Activated B cell treated with CpG ODN at 0.5 μM for 24 hours (primary cell): ENCODE data around the gene SEH1L. TPM values are rescaled to one million over a fixed set of nuclear protein-coding genes. Genes with fewer than 3 reads are reported as not detected.

Experiments used
- ATAC-seq: fragments of 200-7000 bp; cut with Tn5 transposase; one replicate; pipeline ENCODE4 v1.10.0; 2021; ENCODE audit warnings: low read depth, mild to moderate bottlenecking, moderate library complexity
- CTCF ChIA-PET: fragments of 350-600 bp; sonication (Branson Sonifier 250); formaldehyde crosslinking; loops from one replicate; lab custom pipeline; 2021; ENCODE audit warnings: antibody characterized with exemption; lab: Charles Lee
- POLR2A ChIA-PET: fragments of 350-600 bp; sonication (Branson Sonifier 250); formaldehyde crosslinking; loops from one replicate; lab custom pipeline; 2021; ENCODE audit warnings: antibody characterized with exemption; lab: Charles Lee
- DNase-seq: peaks from one replicate; pipeline ENCODE4 v3.0.0; 2022
- H3K27ac Mint-ChIP-seq: one replicate; pipeline ENCODE4 v1.8.0; 2020; ENCODE audit warnings: mixed read lengths
- H3K27me3 Mint-ChIP-seq: one replicate; pipeline ENCODE4 v1.8.0; 2021; ENCODE audit warnings: mixed read lengths
- H3K36me3 Mint-ChIP-seq: one replicate; pipeline ENCODE4 v1.8.0; 2021; ENCODE audit warnings: low read depth, mixed read lengths
- H3K4me1 Mint-ChIP-seq: one replicate; pipeline ENCODE4 v1.8.0; 2021; ENCODE audit warnings: mixed read lengths
- H3K4me3 Mint-ChIP-seq: one replicate; pipeline ENCODE4 v1.8.0; 2020; ENCODE audit warnings: mild to moderate bottlenecking, mixed read lengths
- H3K9me3 Mint-ChIP-seq: one replicate; pipeline ENCODE4 v1.8.0; 2020; ENCODE audit warnings: mixed read lengths
- intact Hi-C: fragments of 100-400 bp; cut with micrococcal nuclease; formaldehyde crosslinking; loops from one replicate; pipeline ENCODE4 v1.15.1; 2024
- total RNA-seq: library from RNA; stranded (reverse); gene quantifications from 2 replicates; pipeline ENCODE4 v1.2.3, GENCODE V29; 2022
- TF ChIP-seq, protein P1 (sequence below): fragments of 200-600 bp; IDR thresholded peaks from one replicate; pipeline ENCODE4 v1.8.0; 2022; ENCODE audit warnings: antibody characterized with exemption, mild to moderate bottlenecking

The SEH1L gene
- total RNA-seq, 1 donor from 2014 or later, result 79.3 TPM

DNA sequence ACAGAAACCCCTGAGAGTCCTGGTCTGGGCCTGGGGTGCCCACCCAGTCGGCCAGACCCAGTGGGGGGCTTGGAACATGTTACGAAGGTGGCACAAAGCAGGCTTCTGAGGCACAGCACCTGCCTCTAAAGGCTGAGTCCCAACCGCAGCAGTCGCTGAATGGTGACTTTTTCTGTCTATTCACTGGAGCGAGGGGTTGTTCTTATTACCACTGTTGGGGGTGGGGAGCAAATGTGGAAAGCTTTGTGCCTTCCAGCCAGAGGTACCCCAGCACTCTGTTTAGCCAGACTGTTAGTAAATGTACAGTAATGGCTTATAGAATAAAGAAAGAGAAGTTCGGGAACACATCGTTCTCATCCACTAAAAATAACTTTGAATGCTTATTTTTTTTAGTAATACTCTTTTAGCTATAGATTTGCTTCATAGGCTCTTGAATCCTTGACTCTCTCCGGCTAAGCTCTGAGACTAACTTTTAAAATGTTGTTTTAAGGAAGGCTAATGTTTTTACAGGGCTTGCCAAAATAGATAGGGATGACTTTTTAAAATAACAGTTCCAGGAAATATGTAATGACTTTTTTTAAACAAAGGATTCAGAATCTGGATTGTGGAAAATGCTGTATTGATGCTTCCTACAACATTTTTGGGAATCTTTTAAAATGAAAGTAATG, 40.4 kb upstream of the SEH1L start:
- no peaks in the 10 kb centered on the region for H3K9me3 Mint-ChIP-seq
- peaks cover 4% of the 10 kb centered on the region for H3K4me1 Mint-ChIP-seq
- H3K4me3 Mint-ChIP-seq, result no peak overlapping the region
- ChIA-PET CTCF (interaction anchor here (1.5 kb wide), 1 partner anchor 14 kb away, joined by 5 read pairs; no protein-coding TSS in a partner anchor), POLR2A (no interaction called here)
- peaks cover 9% of the 10 kb centered on the region for H3K27me3 Mint-ChIP-seq
- intact Hi-C loops, result no loop called here
- no peak for ATAC-seq
- H3K36me3 Mint-ChIP-seq, result no peaks in the 10 kb centered on the region
- H3K27ac Mint-ChIP-seq, result no peak overlapping the region
- TF ChIP-seq, protein P1, sequence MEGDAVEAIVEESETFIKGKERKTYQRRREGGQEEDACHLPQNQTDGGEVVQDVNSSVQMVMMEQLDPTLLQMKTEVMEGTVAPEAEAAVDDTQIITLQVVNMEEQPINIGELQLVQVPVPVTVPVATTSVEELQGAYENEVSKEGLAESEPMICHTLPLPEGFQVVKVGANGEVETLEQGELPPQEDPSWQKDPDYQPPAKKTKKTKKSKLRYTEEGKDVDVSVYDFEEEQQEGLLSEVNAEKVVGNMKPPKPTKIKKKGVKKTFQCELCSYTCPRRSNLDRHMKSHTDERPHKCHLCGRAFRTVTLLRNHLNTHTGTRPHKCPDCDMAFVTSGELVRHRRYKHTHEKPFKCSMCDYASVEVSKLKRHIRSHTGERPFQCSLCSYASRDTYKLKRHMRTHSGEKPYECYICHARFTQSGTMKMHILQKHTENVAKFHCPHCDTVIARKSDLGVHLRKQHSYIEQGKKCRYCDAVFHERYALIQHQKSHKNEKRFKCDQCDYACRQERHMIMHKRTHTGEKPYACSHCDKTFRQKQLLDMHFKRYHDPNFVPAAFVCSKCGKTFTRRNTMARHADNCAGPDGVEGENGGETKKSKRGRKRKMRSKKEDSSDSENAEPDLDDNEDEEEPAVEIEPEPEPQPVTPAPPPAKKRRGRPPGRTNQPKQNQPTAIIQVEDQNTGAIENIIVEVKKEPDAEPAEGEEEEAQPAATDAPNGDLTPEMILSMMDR, result no peak
- no peak for DNase-seq

DNA sequence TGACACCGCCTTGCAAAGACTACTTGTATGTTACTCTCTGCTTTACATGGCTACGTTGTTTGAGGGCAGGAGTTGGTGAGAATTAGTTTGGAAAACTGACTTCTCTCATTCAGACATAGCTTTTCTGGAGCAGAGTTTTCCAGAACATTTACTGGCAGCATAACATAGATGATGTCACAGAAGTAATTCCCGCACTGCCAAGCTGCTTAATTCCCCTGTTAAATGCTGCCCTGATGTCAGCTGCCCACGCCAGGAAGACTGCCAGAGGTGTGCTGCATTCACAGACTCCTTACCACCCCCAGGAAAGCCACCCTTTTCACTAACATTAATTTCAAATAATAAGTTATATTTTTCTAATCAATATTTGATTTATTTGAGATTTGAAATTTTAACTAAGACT, 39.1 kb upstream of the SEH1L start:
- CTCF ChIA-PET, result no interaction called here
- POLR2A ChIA-PET, result no interaction called here
- TF ChIP-seq, protein P1, result no peak
- DNase-seq (no peak), ATAC-seq (no peak)
- Mint-ChIP-seq H3K36me3 (no peaks in the 10 kb centered on the region), H3K9me3 (no peaks in the 10 kb centered on the region), H3K4me3 (no peak overlapping the region), H3K27ac (no peak overlapping the region), H3K27me3 (peaks cover 7% of the 10 kb centered on the region), H3K4me1 (peaks cover 4% of the 10 kb centered on the region)
- intact Hi-C loops, result no loop called here

DNA sequence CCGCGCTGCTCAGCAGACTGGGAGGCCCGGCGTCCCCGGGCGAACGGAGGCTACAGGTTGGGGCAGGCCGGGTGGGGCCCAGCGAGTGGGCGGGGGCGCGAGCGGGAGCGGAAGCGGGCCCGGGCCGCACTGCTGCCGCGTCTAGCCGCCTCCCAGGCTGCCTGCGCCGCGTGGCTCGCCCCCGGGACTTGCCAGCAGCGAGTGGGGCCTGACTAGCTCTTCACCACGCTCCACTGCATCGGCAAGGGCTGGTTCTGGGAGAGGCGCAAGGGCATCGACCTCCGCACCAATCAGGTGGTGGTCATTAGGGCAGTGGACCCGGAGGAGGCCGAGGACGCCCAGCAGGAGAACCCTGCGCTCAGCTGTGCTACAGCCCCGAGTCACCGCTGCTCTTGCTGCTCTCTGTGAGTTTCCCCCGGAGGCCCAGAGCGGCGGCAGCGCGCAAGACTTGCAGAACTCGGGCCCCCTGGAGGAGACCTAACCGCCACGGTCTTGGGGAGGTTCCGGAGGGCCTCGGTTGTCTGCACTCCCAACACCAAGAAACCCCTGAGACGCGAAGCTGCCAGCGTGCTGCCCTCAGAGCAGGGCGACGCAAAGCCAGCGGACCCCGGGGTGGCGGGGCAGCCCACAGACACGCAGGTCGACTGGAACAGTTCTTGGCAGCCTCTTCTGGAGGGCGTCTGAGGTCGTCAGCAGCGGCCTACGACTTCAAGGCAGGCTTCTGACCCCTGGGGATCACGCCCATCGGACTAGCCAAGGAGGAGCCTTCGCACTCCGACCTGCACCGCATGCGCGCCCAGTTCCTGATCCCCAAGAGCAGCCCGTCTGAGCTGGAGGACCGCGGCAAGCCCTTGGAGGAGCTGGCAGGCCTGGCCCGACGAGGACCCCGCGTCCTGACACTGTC, 36.5 kb upstream of the SEH1L start:
- ATAC-seq (peak; percentile 93), DNase-seq (peak; percentile 59)
- CTCF ChIA-PET, result interaction anchor here (0.6 to 1.1 kb wide), 2 partner anchors 17 to 18 kb away, joined by 3 read pairs; no protein-coding TSS in a partner anchor
- H3K4me3 Mint-ChIP-seq, result peak overlapping the region; percentile 78
- no peak overlapping the region for H3K27ac Mint-ChIP-seq
- peaks cover 4% of the 10 kb centered on the region for H3K4me1 Mint-ChIP-seq
- H3K36me3 Mint-ChIP-seq, result no peaks in the 10 kb centered on the region
- intact Hi-C loops, result loop anchor here (1.0 to 2.0 kb wide), 2 partner anchors 24 to 36 kb away; no protein-coding TSS in a partner anchor
- TF ChIP-seq, protein P1, result no peak
- H3K9me3 Mint-ChIP-seq, result peaks cover 2% of the 10 kb centered on the region
- peaks cover 5% of the 10 kb centered on the region for H3K27me3 Mint-ChIP-seq
- POLR2A ChIA-PET, result interaction anchor here (0.6 to 2.2 kb wide), 3 partner anchors 26 to 183 kb away, joined by 3 to 14 read pairs (median 3); partner anchors contain the start of gene PTPN2

DNA sequence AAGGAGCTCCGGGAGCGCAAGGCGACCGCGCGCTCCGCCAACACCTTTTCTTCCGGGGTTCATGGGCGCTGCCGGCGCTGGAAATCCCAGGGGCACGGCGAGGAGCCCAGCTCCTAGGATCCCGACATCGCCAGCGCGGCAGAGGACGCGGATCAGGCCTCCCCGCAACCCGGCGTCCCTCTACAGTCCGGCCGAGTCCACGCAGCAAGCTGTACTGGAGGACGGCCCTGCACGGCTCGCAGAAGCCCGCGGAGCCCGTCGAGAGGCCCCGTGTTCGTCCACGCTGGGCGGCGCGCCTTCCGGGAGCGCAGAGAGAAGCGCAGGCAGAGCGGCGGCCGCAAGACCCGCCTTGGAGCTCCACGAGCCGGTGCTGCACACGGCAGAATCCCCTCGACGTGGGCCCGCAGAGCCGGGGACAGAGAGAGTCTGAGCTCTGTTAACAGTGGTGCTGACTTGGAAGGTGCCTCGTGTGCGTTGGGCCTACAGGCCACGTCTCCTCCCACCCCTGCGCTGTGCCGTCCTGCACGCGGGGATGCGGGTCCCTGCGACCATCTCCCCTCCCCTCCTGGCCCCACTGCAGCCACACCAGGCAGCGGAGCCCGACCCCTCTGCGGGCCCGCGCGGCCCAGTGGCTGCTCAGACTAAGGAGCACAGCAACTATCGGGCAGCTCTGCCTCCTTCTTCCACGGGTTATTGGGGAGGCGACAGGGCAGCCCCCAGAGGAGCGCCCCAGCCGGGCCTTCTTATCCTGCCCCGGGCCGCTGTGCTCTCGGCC, 35.7 kb upstream of the SEH1L start:
- no peak for DNase-seq
- Mint-ChIP-seq H3K36me3 (no peaks in the 10 kb centered on the region), H3K4me1 (peaks cover 4% of the 10 kb centered on the region), H3K9me3 (peaks cover 2% of the 10 kb centered on the region), H3K27ac (no peak overlapping the region), H3K4me3 (peak overlapping the region; percentile 78), H3K27me3 (peaks cover 4% of the 10 kb centered on the region)
- ATAC-seq, result no peak
- TF ChIP-seq, protein P1, result no peak
- CTCF ChIA-PET, result interaction anchor here (1.1 kb wide), 1 partner anchor 19 kb away, joined by 3 read pairs; no protein-coding TSS in a partner anchor
- POLR2A ChIA-PET, result interaction anchor here (0.6 to 2.2 kb wide), 2 partner anchors 28 to 183 kb away, joined by 3 to 14 read pairs; partner anchors contain the start of gene PTPN2
- intact Hi-C loops, result loop anchor here (1.0 to 2.0 kb wide), 2 partner anchors 25 to 35 kb away; no protein-coding TSS in a partner anchor
